Activated T-cell treated with anti-CD3 and anti-CD28 coated beads, Interleukin-2, amount 50 U/mL, for 48 hours (primary cell): ENCODE results near the gene GOLGA8O.
"Not testable (repeated sequence)": the region's sequence is repeated elsewhere in the genome, so short reads cannot be mapped to it uniquely, and the experiment has no call there.

ENCODE experiments used
- DNase-seq, 2 experiments: peaks; one replicate each; pipeline ENCODE4 v3.0.0-alpha.2; 2020

The GOLGA8O gene, protein sequence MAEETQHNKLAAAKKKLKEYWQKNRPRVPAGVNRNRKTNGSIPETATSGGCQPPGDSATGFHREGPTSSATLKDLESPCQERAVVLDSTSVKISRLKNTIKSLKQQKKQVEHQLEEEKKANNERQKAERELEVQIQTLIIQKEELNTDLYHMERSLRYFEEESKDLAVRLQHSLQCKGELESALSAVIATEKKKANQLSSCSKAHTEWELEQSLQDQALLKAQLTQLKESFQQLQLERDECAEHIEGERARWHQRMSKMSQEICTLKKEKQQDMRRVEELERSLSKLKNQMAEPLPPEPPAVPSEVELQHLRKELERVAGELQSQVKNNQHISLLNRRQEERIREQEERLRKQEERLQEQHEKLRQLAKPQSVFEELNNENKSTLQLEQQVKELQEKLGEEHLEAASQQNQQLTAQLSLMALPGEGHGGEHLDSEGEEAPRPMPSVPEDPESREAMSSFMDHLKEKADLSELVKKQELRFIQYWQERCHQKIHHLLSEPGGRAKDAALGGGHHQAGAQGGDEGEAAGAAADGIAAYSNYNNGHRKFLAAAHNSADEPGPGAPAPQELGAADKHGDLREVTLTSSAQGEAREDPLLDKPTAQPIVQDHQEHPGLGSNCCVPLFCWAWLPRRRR

DNA sequence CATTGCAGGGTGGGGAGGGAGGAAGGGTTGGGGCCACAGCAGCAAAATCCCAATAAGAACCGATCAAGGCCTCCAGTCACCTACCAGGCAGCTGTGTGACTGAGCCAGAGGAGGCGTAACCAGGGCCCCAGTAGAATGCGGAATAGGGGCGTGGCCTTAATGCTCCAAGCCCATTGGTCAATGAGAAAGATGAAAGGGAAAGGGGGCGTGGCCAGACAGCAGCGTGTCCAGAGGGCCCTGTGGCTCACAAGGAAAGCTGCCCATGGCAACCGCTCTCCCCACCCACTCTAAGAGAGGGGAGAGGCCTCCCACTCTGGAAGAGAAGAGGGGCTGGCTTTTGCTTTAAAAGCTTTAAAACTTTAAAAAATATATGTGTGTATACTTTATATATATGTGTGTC lies at the start of gene GOLGA8O:
Gene GOLGA8O (minus strand): TSS at position 101 of the 400 bp plus-strand sequence. CDS start 98 bp downstream, at position 3.
- DNase-seq: not testable (repeated sequence)

DNA sequence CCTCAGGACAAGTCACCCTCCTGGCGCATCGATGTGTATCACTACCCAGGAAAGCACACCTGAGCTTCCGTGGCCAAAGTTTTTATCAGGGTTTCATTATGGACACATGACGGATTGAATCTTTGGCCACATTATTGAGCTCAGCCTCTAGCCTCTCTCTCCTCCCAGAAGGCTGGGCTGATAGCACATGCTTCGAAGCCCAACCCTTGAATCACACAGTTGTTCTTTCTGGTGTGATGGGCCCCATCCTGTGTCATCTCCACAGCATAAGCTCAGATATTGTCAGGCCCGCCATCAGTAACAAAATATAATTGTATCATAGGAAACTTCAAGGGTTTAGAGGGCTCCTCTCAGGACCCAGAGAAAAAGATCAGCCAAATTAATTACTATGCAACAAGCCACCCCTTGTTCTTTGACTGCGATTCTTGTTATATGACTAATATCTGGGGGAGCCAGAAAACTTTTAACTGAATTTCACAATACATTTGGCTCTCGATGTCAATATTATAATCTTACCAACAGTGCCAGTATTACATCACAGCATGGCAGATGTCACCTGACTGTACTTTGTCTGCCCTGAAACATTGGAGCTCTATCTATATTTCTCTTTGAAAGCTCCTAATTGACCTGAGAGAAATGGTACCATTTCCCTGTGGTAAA lies 48.8 kb upstream of the GOLGA8O start:
- not testable (repeated sequence) for DNase-seq

DNA sequence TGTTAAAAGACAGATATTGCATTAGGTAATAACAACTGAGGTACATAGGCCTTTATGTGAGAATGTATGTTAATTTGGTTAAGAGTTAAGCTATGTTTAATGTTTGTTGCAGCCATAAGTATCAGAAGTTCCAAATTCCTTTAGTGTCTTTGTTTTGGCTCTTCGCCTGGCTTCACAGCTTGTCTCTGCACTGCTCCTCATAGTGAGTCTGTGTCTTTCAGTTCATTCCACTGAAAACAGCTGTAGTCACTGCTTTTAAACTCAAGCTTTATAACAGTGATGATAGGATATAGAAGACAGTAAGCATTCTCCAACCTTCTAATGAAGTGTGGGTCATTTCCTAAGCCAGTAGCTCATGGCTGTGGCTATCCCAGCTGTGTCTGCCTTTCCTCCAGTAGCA lies 47.5 kb upstream of the GOLGA8O start:
- not testable (repeated sequence) for DNase-seq

DNA sequence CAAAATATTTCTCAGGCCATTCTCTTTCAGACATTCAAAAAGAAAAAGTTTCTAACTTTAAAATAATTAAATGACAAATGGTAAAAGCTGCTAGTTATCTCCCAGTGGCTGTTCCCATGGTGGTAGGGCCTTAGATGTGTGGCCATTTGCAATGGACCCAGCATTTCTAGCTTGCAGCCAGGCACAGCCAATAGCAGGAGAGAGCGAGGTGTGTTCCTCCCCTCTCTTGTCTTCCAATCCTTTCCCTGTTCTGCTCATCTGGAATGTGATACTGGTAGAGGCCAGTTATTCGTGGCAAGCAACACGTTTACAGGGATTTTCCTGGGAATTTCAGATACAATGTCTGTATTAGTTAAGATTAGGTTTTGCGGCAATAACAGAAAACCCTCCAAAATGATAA lies 37.3 kb upstream of the GOLGA8O start:
- not testable (repeated sequence) for DNase-seq

DNA sequence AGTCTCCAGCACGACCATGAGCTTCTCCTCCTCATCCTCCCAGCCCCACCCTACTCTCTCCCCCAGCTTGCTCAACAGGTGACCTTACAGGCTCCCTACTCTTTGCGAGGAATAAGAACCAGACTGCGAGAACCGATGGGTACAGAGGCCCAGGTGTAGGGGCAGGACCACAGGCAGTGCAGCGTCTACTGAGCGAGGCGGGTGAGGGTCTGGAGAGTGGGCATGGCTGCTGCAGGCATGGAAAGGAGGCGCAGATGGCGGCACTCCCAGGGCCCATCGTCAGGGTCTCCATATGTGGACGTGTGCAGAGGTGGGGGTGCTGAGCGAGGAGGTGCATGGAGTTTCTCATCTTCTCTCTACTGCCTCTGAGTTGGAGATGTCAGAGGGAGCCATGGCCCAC lies 31.0 kb upstream of the GOLGA8O start:
- not testable (repeated sequence) for DNase-seq

DNA sequence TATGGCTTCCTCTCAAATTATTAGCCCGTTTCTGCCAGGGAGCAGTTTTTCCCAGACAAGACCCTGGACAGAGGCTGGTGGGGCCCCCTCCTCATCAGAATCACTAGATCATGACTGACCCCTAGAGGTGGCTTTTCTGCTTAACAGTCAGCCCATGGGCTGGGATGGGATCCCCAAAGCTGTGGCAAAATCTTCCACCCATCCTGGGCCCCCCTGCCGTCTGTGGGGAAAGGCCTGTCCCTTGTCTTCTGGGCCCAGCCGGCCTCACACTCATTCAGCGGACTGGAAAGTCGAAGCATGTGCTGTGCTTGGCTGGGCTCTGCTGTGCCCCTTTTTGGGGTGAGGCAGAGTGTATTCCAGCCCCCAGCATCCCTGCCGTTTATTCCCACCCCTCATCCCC lies 27.9 kb upstream of the GOLGA8O start:
- peak in 1 of 2 experiments; percentile 17 for DNase-seq

DNA sequence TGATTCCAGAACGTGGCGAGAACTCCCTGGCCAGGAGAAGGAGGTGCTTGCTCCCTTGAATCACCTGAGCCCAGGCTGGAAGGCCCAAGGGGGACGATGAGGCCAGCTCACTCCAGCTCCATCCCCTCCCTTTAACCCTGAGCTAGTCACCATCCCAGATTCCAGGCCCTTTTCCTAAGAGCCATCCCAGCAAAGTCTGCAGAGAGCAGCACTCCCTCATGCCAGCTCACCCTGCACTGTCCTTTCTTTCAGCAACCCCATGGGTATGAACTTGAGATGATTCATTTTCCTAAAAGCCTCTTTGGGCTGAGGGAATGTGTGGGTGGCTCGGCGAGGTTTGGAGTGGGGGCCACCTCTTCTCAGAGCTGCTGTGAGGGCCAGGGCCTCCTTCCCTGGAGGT lies 26.2 kb upstream of the GOLGA8O start:
- DNase-seq: not testable (repeated sequence)

DNA sequence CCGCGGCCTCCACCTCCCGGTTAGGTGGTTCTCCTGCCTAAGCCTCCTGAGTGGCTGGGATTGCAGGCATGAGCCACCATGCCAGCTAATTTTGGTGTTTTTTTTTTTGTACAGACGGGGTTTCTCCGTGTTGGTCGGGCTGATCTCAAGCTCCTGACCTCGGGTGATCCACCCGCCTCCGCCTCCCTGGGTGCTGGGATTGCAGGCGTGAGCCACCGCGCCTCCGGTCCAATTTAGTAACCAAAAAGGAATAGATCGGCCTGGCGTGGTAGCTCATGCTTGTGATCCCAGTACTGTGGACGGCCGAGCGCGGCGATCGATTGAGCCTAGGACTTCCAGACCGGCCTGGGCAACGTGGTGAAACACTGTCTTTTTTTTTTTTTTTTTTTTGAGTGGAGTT lies 12.6 kb upstream of the GOLGA8O start:
- not testable (repeated sequence) for DNase-seq

DNA sequence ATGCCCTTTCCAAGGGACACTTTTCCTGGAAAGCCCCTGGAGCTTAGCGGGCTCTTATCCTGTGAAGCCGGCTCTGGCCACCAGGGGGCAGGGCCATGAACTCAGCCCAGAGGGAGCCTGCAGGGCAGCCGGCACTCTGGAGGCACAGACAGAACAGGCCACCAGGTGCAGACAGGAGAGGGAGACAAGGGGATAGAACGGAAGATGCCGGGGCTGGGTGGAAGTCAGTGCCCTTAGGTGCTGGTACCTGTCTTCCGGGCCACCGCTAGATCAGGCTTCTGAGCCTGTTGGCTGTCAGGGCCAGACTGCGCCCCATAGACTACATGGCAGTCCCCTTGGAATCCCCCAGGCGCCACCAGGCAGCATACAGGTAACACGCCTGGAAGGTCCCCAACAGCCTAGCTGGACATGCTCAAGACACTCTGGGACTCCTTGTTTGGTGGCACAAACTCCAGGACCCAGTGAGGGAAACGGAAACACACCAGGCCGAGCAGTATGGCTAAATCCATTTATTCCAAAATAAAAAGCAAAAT lies 14.9 kb downstream of the GOLGA8O start:
- DNase-seq: not testable (repeated sequence)

DNA sequence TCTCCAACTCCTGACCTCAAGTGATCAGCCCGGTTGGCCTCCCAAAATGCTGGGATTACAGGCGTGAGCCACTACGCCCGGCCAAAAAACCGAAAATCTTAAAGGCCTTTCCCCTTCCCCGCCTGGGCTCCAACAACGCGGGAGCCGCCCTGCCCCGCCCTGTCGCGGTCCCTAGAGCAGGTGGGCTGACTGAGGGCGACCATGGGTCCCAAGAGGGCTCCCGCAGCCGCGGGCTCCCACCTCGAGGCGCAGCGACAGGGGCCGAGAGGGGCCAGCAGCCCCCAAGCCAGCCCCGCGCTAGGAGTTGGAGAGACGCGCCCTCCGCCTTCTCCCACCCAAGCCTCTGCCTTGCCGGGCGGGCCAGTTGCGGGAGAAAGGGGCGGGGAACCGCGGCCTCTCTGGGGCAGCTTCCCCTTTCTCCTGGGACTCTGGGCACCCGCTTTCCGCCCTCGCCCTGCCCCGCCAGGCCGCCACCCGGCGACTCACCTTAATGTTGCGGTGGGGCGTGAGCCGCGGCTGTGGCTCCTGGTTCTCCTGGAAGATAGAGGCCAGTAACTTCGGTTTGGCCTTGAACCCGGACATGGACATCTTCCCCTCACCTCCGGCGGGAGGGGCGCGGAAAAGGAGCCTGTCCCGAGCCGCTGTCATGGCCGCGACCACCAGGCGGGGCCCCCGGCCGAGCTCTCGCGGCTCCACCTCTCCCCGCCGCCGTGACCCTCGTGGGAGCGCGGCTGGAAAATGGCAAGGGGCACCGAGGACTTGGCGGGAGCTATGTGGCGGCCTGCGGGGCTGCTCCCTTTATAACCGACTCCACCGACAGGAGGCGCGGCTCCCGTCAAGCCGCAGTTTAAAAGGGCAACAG lies 21.1 kb downstream of the GOLGA8O start:
- DNase-seq: not testable (repeated sequence)

DNA sequence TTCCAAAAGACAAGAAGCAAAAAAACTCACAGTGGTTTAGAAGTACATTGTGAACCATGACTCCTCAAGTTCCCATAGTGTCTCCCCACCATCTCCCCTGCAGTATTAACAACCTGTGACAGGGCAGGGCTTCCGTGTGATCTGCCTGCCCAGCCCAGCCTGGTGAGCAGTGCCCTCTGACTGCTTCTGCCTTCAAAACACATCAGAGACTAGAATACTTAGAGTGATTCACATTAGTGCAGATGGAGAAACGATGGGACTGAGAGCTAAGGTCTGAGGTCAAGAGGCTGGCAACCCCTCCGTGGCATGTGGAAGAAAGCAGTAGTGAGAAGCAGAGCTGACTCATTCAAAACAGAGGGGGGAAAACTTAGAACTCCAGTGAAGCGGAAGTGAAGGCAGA lies 27.8 kb downstream of the GOLGA8O start:
- DNase-seq: not testable (repeated sequence)

DNA sequence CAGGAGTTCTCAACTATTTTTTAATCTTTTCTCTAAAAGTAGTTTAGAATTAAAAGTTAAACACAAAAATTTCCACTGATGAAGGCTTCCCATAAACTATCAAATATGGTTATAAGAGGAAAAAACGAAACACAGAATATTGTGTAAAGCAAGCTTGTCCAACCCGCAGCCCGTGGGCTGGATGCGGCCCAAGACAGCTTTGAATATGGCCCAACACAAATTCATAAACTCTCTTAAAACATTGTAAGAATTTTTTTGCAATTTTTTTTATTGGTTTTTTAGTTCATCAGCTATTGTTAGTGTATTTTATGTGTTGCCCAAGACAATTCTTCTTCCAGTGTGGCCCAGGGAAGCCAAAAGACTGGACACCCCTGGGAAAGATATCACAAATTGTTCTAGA lies 28.9 kb downstream of the GOLGA8O start:
- not testable (repeated sequence) for DNase-seq

DNA sequence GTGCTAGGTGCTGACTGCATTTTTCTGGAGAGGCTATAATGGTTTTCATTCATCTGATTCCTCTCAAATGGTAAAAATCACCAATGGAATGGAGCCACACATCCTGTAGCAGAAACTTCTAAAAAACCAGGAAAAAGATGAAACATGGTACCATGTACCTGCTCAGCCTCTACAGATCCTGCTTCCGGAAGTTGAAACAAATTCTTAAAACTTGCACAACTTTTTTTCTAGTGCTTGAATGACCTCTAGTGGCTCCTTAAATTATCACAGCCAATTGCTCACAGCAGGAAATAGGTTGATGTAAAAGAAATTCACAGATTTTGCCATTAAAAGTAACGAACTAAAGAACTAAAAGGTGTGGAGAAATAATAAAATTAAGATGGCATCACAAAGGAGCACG lies 47.5 kb downstream of the GOLGA8O start:
- not testable (repeated sequence) for DNase-seq

DNA sequence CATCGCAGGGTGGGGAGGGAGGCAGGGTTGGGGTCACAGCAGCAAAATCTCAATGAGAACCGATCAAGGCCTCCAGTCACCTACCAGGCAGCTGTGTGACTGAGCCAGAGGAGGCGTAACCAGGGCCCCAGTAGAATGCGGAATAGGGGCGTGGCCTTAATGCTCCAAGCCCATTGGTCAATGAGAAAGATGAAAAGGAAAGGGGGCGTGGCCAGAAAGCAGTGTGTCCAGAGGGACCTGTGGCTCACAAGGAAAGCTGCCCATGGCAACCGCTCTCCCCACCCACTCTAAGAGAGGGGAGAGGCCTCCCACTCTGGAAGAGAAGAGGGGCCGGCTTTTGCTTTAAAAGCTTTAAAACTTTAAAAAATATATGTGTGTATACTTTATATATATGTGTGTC lies 52.2 kb downstream of the GOLGA8O start, which contains the start of gene GOLGA8K:
Gene GOLGA8K (minus strand): TSS at position 101 of the 400 bp plus-strand sequence. CDS start 98 bp downstream, at position 3.
- DNase-seq: not testable (repeated sequence)

DNA sequence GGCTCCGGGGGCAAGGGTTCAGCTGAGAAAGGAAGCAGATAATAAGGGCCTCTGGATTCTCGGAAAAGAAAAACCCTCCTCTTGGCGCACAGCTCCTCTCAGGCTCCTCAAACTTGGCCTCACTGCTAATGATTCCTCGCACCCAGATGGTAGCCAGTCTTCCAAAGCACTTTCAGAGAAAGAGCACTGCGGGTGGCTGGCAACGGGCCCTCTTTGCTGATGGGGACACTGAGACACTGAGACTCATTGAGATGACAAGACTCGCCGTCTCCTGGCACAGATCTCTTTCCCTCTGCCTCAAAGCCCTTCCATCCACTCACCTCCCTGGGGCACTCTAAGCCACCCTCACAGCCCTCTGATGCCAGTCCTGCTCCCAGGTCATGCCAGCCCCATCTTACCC lies 58.9 kb downstream of the GOLGA8O start:
- not testable (repeated sequence) for DNase-seq
